MM.1S (cell line): ENCODE results near the gene TUBGCP2.

Experiments used
- DNase-seq: peaks from one replicate; pipeline ENCODE4 v3.0.0-alpha.2; 2015
- H2AFZ ChIP-seq: fragments of 300-600 bp; sonication (generic); 2 replicates; pipeline ENCODE4 v1.6.0; 2016; ENCODE audit warnings: antibody characterized with exemption, low read length
- H3F3A ChIP-seq: fragments of 300-600 bp; sonication (generic); 2 replicates; pipeline ENCODE4 v1.6.1; 2016; ENCODE audit warnings: mild to moderate bottlenecking, antibody characterized with exemption, low read length, moderate library complexity, mixed read lengths; ENCODE audit not compliant: insufficient read depth
- H3K27ac ChIP-seq: fragments of 300-600 bp; sonication (generic); 2 replicates; pipeline ENCODE4 v1.5.1; 2016; ENCODE audit warnings: mild to moderate bottlenecking, low read length
- H3K27me3 ChIP-seq: fragments of 300-600 bp; sonication (generic); replicated peaks from 2 replicates; pipeline ENCODE4 v1.6.0; 2016; ENCODE audit warnings: low read length; ENCODE audit not compliant: insufficient read depth
- H3K36me3 ChIP-seq: fragments of 300-600 bp; sonication (generic); replicated peaks from 2 replicates; pipeline ENCODE4 v1.6.1; 2016; ENCODE audit warnings: mild to moderate bottlenecking, low read length, mixed read lengths; ENCODE audit not compliant: insufficient read depth
- H3K4me1 ChIP-seq: fragments of 300-600 bp; sonication (generic); 2 replicates; pipeline ENCODE4 v1.6.1; 2016; ENCODE audit warnings: low read length, mixed read lengths
- H3K4me2 ChIP-seq: fragments of 300-600 bp; sonication (generic); 2 replicates; pipeline ENCODE4 v1.6.0; 2016; ENCODE audit warnings: low read depth, low read length
- H3K4me3 ChIP-seq: fragments of 300-600 bp; sonication (generic); 2 replicates; pipeline ENCODE4 v1.5.1; 2016; ENCODE audit warnings: low read length, mixed read lengths
- H3K79me2 ChIP-seq: fragments of 300-600 bp; sonication (generic); 2 replicates; pipeline ENCODE4 v1.6.1; 2016; ENCODE audit warnings: mixed run types, low read length, mixed read lengths
- H3K9ac ChIP-seq: fragments of 300-600 bp; sonication (generic); 2 replicates; pipeline ENCODE4 v1.6.1; 2016; ENCODE audit warnings: low read length, mixed read lengths
- H3K9me2 ChIP-seq: fragments of 300-600 bp; sonication (generic); replicated peaks from 2 replicates; pipeline ENCODE4 v1.6.1; 2016; ENCODE audit warnings: mild to moderate bottlenecking, low read length, mixed read lengths; ENCODE audit not compliant: insufficient read depth
- H3K9me3 ChIP-seq: fragments of 300-600 bp; sonication (generic); replicated peaks from 2 replicates; pipeline ENCODE4 v1.6.1; 2016; ENCODE audit warnings: mild to moderate bottlenecking, low read length, mixed read lengths; ENCODE audit not compliant: insufficient read depth
- H4K20me1 ChIP-seq: fragments of 300-600 bp; sonication (generic); 2 replicates; pipeline ENCODE4 v1.6.1; 2016; ENCODE audit warnings: mild to moderate bottlenecking, low read length, moderate library complexity, mixed read lengths; ENCODE audit not compliant: insufficient read depth
- EZH2 ChIP-seq: fragments of 300-600 bp; sonication (generic); optimal IDR thresholded peaks from 2 replicates; pipeline ENCODE3; 2017; ENCODE audit warnings: low read depth, mild to moderate bottlenecking, antibody characterized with exemption, low read length, mixed read lengths
- EZH2phosphoT487 ChIP-seq: fragments of 300-600 bp; sonication (generic); IDR thresholded peaks from 2 replicates; pipeline ENCODE4 v1.6.1; 2018; ENCODE audit warnings: antibody characterized with exemption, low read length
- TF ChIP-seq, protein P1 (sequence below): fragments of 300-600 bp; sonication (generic); IDR thresholded peaks from 2 replicates; pipeline ENCODE4 v1.5.1; 2016; ENCODE audit warnings: antibody characterized with exemption, low read length, mixed read lengths

Gene TUBGCP2

GRCh38 chr10:133239990-133240389, 68.7 kb downstream of the TUBGCP2 start:
- H3K4me3 ChIP-seq, result no peak overlapping the region
- TF ChIP-seq EZH2 (no peak), EZH2phosphoT487 (no peak)
- TF ChIP-seq, protein P1, sequence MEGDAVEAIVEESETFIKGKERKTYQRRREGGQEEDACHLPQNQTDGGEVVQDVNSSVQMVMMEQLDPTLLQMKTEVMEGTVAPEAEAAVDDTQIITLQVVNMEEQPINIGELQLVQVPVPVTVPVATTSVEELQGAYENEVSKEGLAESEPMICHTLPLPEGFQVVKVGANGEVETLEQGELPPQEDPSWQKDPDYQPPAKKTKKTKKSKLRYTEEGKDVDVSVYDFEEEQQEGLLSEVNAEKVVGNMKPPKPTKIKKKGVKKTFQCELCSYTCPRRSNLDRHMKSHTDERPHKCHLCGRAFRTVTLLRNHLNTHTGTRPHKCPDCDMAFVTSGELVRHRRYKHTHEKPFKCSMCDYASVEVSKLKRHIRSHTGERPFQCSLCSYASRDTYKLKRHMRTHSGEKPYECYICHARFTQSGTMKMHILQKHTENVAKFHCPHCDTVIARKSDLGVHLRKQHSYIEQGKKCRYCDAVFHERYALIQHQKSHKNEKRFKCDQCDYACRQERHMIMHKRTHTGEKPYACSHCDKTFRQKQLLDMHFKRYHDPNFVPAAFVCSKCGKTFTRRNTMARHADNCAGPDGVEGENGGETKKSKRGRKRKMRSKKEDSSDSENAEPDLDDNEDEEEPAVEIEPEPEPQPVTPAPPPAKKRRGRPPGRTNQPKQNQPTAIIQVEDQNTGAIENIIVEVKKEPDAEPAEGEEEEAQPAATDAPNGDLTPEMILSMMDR, result no peak
- H3K9me2 ChIP-seq, result no peaks in the 10 kb centered on the region
- no peak overlapping the region for H3K27ac ChIP-seq
- H3K27me3 ChIP-seq, result peaks cover 70% of the 10 kb centered on the region
- no peaks in the 10 kb centered on the region for H3F3A ChIP-seq
- no peak overlapping the region for H3K9ac ChIP-seq
- H3K36me3 ChIP-seq, result no peaks in the 10 kb centered on the region
- DNase-seq, result no peak
- no peaks in the 10 kb centered on the region for H4K20me1 ChIP-seq
- no peaks in the 10 kb centered on the region for H3K79me2 ChIP-seq
- no peak overlapping the region for H2AFZ ChIP-seq
- no peak overlapping the region for H3K4me2 ChIP-seq
- H3K4me1 ChIP-seq, result peaks cover 6% of the 10 kb centered on the region; the same call in 1 of the 2 replicates
- no peaks in the 10 kb centered on the region for H3K9me3 ChIP-seq

GRCh38 chr10:133238466-133238804, 70.2 kb downstream of the TUBGCP2 start:
- Histone ChIP-seq H3K27me3 (peaks cover 65% of the 10 kb centered on the region), H3F3A (no peaks in the 10 kb centered on the region), H3K79me2 (no peaks in the 10 kb centered on the region), H3K27ac (no peak overlapping the region), H3K36me3 (no peaks in the 10 kb centered on the region), H2AFZ (no peak overlapping the region), H3K9ac (no peak overlapping the region), H3K4me1 (peaks cover 6% of the 10 kb centered on the region; the same call in 1 of the 2 replicates), H3K4me2 (no peak overlapping the region), H3K4me3 (no peak overlapping the region), H3K9me2 (no peaks in the 10 kb centered on the region), H3K9me3 (no peaks in the 10 kb centered on the region), H4K20me1 (no peaks in the 10 kb centered on the region)
- TF ChIP-seq EZH2 (no peak), EZH2phosphoT487 (no peak)
- TF ChIP-seq, protein P1, result no peak
- no peak for DNase-seq

DNA sequence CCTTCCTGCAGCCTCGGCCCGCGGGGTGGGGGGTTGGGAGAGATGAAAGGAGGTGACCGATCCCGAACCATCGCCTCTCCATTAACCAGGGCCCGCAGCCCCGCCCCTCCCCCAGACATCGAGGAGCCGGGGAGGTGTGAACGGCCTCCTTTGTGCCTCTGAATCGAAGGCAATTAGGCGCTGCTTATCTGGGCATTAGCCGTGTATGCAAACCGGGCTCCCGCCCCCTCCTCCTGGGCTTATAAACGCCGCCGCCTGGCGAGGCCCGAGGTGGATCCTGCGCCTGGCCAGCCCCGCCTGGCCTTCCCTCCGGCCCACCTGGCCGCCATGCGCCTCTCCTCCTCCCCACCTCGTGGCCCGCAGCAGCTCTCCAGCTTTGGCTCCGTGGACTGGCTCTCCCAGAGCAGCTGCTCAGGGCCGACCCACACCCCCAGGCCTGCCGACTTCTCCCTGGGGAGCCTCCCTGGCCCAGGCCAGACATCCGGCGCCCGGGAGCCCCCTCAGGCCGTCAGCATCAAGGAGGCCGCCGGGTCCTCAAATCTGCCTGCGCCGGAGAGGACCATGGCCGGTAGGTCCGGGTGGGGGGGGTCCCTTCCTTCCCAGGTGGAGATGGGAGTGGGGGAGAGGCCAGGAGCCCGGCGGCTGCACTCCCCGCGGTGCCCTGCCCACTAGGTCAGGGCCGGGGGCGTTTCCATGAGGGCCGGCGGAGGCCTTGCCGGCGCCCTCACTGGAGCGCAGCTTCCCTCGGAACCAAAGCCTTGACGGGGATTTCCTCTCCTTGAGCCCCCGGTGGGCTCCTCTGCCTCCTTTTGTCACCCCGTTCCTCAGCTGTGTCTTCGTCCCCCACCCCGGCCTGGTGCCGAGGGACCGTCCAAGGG, 70.8 kb downstream of the TUBGCP2 start, which contains the start of gene VENTX:
Gene VENTX (plus strand): TSS at position 268 of the 878 bp plus-strand sequence. CDS start 60 bp downstream, at position 328.
- Histone ChIP-seq H3K36me3 (no peaks in the 10 kb centered on the region), H4K20me1 (no peaks in the 10 kb centered on the region), H3K9me2 (no peaks in the 10 kb centered on the region), H3F3A (no peaks in the 10 kb centered on the region), H3K9ac (no peak within 1 kb of the TSS), H3K27me3 (peaks cover 68% of the 10 kb centered on the region), H3K4me2 (no peak within 1 kb of the TSS), H3K27ac (no peak within 1 kb of the TSS), H3K9me3 (no peaks in the 10 kb centered on the region), H3K4me1 (peaks cover 6% of the 10 kb centered on the region; the same call in 1 of the 2 replicates), H2AFZ (no peak within 1 kb of the TSS), H3K4me3 (no peak within 1 kb of the TSS), H3K79me2 (no peaks in the 10 kb centered on the region)
- no peak for DNase-seq
- TF ChIP-seq EZH2 (no peak), EZH2phosphoT487 (no peak)
- TF ChIP-seq, protein P1, result no peak
